MCF 10A (cell line): ENCODE results near the gene SEC24C. TPM values are rescaled to one million over a fixed set of nuclear protein-coding genes. Genes with fewer than 3 reads are reported as not detected.

Source experiments
- total RNA-seq: library from RNA; stranded (reverse); gene quantifications from 2 replicates; pipeline ENCODE4 v1.2.3, GENCODE V29; 2022

SEC24C gene
- total RNA-seq, 1 experiment from 2014 or later, result 78.0 TPM

Other genes with a start within 250 kb of the SEC24C start
- 34.8 and 37.4 TPM in 2 replicates for gene PPP3CB, start 248.3 kb upstream of the SEC24C start, total RNA-seq
- gene USP54, start 153.0 kb upstream of the SEC24C start, total RNA-seq, result 19.6 and 21.4 TPM in 2 replicates
- not detected in 2 replicates for gene MYOZ1, start 102.9 kb upstream of the SEC24C start, total RNA-seq
- not detected in 2 replicates for gene SYNPO2L, start 88.3 kb upstream of the SEC24C start, total RNA-seq
- 16.0 and 17.3 TPM in 2 replicates for gene AGAP5, start 46.3 kb upstream of the SEC24C start, total RNA-seq
- 13.1 and 19.5 TPM in 2 replicates for gene CHCHD1, start 37.7 kb downstream of the SEC24C start, total RNA-seq
- 84.2 and 112 TPM in 2 replicates for gene ZSWIM8, start 41.2 kb downstream of the SEC24C start, total RNA-seq
- gene NDST2, start 67.2 kb downstream of the SEC24C start, total RNA-seq, result 22.9 and 25.2 TPM in 2 replicates
- gene CAMK2G, start 130.2 kb downstream of the SEC24C start, total RNA-seq, result 10.9 and 13.7 TPM in 2 replicates
- 17.3 and 30.6 TPM in 2 replicates for gene PLAU, start 166.8 kb downstream of the SEC24C start, total RNA-seq